Effector CD4-positive, alpha-beta T cell (primary cell): ENCODE results near the gene VPS37C.
"Not testable (repeated sequence)": the region's sequence is repeated elsewhere in the genome, so short reads cannot be mapped to it uniquely, and the experiment has no call there.

Experiments used
- DNase-seq: peaks from one replicate; pipeline ENCODE4 v3.0.0-alpha.2; 2020

VPS37C gene

GRCh38 chr11:61174273-61174672 lies 13.0 kb upstream of the VPS37C start:
- no peak for DNase-seq

DNA sequence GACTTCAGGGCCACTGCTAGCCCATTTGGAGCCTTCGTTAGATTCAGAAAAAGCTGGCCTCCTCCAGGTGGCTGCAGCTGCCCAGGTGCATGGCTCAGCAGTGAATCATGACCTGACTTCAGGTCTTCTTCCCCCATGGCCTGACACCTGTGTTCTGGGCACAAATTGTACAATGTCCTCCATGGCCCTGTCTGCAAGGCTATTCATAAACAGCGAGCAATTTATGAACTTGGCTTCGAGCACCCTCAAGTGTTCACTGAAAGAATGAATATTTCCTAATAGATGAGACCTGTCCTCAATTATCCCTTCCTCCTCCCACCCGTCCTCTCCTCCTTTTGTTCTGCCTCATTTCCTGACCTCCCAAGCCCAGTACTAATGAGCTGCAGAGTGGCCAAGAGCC lies 12.2 kb upstream of the VPS37C start:
- no peak for DNase-seq

GRCh38 chr11:61172888-61173287 lies 11.7 kb upstream of the VPS37C start:
- DNase-seq = no peak

- DNase-seq = no peak
Measured at GRCh38 chr11:61172356-61172755, 11.1 kb upstream of the VPS37C start.

- no peak for DNase-seq
Measured at GRCh38 chr11:61171907-61172306, 10.7 kb upstream of the VPS37C start.

- no peak for DNase-seq
Measured at GRCh38 chr11:61170566-61170965, 9.3 kb upstream of the VPS37C start.

GRCh38 chr11:61168800-61169199 lies 7.6 kb upstream of the VPS37C start:
- DNase-seq = no peak

DNA sequence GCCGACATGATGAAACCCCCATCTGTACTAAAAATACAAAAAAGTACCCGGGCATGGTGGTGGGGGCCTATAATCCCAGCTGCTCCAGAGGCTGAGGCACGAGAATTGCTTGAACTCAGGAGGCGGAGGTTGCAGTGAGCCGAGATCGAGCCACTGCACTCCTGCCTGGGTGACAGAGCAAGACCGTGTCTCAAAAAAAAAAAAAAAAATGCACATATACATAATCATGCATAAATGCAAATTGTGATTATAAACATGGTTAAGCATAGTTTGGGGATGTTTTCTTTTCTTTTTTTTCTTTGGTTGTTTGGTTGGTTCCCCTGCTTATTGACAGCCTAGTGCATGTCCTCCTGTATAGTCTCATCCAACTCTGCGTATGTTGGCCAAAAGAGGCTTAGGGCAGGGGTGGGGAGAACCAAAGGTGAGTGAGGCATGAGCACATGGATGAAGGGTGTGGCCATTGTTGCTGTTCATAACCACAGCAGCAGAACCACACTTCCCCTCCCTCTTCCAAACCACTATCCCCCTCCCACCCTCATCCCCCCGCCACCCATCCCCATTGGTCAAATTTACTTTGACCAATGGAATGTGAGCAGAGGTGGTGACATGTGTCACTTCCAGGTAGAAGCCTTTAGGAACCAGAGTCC lies 6.9 kb upstream of the VPS37C start:
- DNase-seq = no peak

- not testable (repeated sequence) for DNase-seq
Measured at GRCh38 chr11:61166331-61166730, 5.1 kb upstream of the VPS37C start.

DNA sequence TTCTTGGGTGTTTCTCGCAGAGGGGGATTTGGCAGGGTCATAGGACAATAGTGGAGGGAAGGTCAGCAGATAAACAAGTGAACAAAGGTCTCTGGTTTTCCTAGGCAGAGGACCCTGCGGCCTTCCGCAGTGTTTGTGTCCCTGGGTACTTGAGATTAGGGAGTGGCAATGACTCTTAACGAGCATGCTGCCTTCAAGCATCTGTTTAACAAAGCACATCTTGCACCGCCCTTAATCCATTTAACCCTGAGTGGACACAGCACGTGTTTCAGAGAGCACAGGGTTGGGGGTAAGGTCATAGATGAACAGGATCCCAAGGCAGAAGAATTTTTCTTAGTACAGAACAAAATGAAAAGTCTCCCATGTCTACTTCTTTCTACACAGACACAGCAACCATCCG lies 4.6 kb upstream of the VPS37C start:
- DNase-seq = not testable (repeated sequence)

DNA sequence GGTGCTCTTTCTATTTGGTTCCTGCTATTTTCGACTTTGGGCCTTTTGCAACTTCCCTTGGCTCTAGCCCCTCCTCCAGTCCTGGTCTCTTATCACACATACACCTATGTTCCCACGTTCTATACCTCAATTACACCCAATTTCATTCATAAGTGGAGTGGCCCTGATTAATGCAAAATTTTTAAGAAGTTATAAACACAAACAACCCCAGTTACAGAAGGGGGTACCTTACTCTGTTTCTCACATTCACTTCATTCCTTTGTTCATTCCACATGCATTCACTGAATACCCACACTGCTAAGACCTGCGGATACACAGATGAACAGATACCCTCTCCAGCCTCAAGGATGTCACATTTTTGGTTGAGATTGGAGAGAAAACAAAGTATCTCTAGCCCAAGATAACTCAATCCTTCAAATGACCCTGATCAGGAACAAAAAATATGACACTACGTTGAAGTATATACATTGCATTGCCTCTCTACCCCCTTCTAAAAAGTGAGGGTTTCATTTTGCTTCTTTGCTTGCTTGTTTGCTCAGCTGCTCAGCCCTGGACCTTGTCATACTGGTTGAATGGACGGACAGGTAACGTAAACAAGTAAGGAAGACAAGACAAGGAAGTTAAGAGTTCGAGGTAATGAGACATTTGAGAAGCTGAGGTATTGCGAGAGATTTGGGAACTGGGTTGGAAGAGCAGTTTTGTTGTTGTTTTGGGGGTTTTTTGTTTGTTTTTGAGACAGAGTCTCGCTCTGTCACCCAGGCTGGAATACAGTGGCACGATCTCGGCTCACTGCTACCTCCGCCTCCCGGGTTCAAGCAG lies 3.6 kb upstream of the VPS37C start:
- no peak for DNase-seq

- DNase-seq = no peak
Measured at GRCh38 chr11:61163714-61164605, 2.7 kb upstream of the VPS37C start.

- no peak for DNase-seq
Measured at GRCh38 chr11:61163021-61163420, 1.8 kb upstream of the VPS37C start.

DNA sequence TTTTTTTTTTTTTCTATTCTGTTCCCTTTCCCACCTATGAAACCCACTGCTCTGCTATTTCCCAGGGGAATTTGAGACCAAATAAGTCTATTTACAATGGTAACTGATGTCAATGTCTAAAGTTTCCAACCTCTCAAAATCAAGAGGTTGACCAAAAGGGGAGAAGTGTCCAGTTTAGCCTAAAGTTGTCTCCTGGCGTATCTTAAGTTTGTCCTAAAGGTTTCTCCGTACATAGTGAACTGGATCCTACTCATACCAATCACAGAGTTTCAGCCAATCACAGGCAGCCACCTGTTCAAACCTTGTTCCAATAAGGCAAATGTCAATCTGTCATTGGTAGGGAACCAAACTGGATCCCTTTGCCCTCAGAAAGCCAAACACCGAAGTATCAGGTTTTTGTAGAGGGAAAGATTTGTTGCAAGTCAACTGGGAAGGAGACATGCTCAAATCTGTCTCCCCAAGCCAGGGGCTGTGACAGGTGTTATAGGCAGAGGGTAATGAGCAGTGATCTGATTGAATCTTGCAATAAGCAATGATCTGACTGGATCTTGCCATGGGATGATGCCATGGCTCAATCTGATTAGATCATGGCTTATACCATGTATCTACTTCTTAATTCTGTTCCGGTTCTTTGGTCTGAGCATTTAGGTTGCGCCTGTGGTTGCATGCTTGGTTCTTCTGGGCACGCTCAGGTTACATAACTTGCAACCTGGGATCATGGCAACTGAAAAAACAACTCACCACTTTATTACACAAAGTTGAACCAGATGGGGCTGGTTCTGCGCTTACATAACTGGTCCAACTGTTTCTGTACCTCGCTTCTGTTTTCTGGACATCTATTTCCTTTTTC lies 1.1 kb upstream of the VPS37C start:
- no peak for DNase-seq

DNA sequence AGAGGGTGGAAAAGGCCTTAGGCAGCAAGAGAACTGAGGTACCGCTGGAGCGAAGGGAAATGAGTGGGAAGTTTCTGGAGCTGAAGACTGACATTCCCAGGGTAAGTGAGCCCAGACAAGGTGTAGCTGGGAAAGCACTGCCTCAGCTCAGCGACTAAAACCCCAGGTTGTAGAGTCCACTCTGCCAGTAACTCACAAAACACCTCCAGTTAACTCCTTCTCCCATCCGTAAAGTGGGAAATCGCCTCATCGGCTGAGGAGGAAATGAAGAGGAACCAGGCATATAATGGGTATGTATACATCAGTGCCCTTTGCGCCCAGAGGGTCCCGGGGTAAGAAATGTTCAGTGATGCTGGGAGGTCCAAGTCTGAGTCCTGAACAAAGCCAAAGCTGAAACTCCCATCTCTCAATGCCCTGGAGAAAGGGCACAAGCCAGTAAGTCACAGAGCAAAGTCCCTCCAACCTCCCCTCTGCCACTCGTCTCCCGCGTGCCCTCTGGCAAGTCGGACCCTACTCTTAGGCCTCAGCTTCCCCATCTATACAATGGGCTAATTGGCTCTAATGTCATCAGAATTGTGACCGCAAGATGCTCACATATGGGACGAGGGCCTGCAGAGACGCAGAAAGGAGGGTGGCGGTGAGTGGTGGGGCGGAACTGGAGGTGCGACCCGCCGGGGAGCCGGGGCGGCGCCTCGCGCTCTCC lies 588 bp downstream of the VPS37C start:
- no peak for DNase-seq

DNA sequence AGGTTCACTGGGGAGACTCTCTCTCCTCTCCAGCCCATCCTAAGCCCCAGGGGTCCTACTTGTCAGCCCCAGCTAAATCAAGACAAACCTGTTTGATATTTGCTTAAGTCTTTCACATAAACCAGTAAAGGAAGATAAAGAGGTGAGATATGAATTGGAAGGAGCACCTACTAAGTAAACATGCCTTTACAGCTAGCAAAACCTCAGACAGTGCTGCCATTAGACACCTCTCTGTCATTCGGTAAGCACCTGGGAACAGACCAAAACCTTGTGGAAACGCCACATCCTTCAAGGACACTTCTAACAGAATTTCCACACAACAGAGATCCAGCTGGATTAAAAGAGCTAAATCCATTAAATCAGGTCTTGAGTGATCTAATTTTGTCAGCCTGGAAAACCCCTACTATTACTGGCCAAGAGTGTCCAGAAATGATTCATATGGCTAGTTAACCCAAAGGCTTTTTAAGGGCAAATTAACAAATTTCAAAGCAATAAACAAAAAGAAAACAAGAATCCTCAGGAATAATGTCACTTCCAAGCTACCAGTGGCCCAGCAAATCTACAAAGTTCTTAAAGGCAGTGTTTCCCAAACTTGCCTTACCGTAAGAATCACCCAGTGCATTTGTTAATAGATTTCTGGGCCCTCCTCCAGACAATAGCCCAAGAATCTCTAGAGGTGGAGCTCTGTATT lies 2.4 kb downstream of the VPS37C start:
- DNase-seq = no peak

DNA sequence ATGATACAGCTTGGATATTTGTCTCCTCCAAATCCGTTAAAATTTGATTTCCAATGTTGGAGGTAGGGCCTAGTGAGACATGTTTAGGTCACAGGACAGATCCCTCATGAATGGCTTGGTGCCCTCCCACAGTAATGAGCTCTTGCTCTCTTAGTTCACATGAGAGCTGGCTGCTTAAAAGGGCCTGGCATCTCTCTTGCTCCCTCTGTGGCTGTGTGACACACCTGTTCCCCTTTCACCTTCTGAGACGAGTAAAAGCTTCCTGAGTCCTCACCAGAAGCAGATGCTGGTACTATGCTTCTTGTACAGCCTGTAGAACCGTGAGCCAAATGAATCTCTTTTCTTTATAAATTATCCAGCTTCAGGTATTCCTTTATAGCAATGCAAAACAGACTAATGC lies 3.5 kb downstream of the VPS37C start:
- DNase-seq = no peak

DNA sequence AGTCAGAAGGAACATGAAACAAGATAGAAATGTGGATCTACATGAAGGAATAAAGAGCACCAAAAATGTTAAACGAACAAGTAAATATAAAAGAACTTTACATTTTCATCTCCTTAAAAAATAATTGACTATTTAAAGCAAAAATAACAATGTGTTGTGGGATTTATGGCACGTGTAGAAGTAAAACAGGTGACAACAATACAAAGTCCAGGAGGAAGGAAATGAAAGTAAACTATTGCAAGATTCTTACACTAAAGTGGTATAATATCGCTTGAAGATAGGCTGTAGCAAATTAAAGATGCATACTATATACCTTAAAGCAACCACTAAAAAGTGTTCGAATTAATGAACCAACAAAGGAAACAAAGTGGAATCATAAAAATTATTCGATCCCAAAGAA lies 5.5 kb downstream of the VPS37C start:
- no peak for DNase-seq

GRCh38 chr11:61155312-61155711 lies 5.9 kb downstream of the VPS37C start:
- DNase-seq = no peak

- no peak for DNase-seq
Measured at GRCh38 chr11:61154528-61154927, 6.7 kb downstream of the VPS37C start.

- no peak for DNase-seq
Measured at GRCh38 chr11:61153593-61154095, 7.6 kb downstream of the VPS37C start.
